PC-3 (cell line): Measurements from ENCODE around the gene OMG. TPM values are rescaled to one million over a fixed set of nuclear protein-coding genes. Genes with fewer than 3 reads are reported as not detected.

Experiments used
- ATAC-seq: fragments of 200-7000 bp; cut with Tn5 transposase; 2 replicates; pipeline ENCODE4 v1.9.1; 2020; ENCODE audit warnings: mild to moderate bottlenecking, moderate library complexity
- BruUV-seq: library from RNA; stranded (reverse); fragments of 400-500 nt; replicated peaks from 2 replicates; lab custom pipeline; 2021; lab: Mats Ljungman, UMichigan
- CTCF ChIA-PET: fragments of 300-600 bp; sonication (Branson Sonifier 250); formaldehyde crosslinking; loops from one replicate; lab custom pipeline; 2022; ENCODE audit warnings: antibody characterized with exemption; lab: Charles Lee
- POLR2A ChIA-PET: fragments of 300-600 bp; sonication (Branson Sonifier 250); formaldehyde crosslinking; loops from one replicate; lab custom pipeline; 2022; ENCODE audit warnings: antibody characterized with exemption; ENCODE audit not compliant: unreplicated experiment; lab: Charles Lee
- DNase-seq: peaks from one replicate; pipeline ENCODE4 v3.0.0-alpha.2; 2015
- H2AFZ ChIP-seq: fragments of 300-600 bp; sonication (generic); 2 replicates; pipeline ENCODE4 v1.6.0; 2016; ENCODE audit warnings: antibody characterized with exemption, low read length
- H3F3A ChIP-seq: fragments of 300-600 bp; sonication (generic); one replicate; pipeline ENCODE4 v1.6.0; 2017; ENCODE audit warnings: antibody characterized with exemption, low read length, control low read depth, mild to moderate bottlenecking; ENCODE audit not compliant: unreplicated experiment
- H3K27ac ChIP-seq: fragments of 300-600 bp; sonication (generic); 2 replicates; pipeline ENCODE4 v1.5.1; 2016; ENCODE audit warnings: mild to moderate bottlenecking, low read length
- H3K27me3 ChIP-seq: fragments of 300-600 bp; sonication (generic); 2 replicates; pipeline ENCODE4 v1.6.1; 2016; ENCODE audit warnings: low read length, mixed read lengths
- H3K36me3 ChIP-seq: fragments of 300-600 bp; sonication (generic); 2 replicates; pipeline ENCODE4 v1.6.1; 2016; ENCODE audit warnings: low read depth, mixed run types, low read length, mixed read lengths
- H3K4me1 ChIP-seq: fragments of 300-600 bp; sonication (generic); 2 replicates; pipeline ENCODE4 v1.5.1; 2016; ENCODE audit warnings: low read length; ENCODE audit not compliant: insufficient read depth
- H3K4me2 ChIP-seq: fragments of 300-600 bp; sonication (generic); 2 replicates; pipeline ENCODE4 v1.6.0; 2016; ENCODE audit warnings: low read length
- H3K4me3 ChIP-seq: fragments of 300-600 bp; sonication (generic); 2 replicates; pipeline ENCODE4 v1.5.1; 2016; ENCODE audit warnings: mild to moderate bottlenecking, low read length, mixed read lengths
- H3K79me2 ChIP-seq: fragments of 300-600 bp; sonication (generic); 2 replicates; pipeline ENCODE4 v1.6.1; 2017; ENCODE audit warnings: low read length, mixed read lengths
- H3K9ac ChIP-seq: fragments of 300-600 bp; sonication (generic); 2 replicates; pipeline ENCODE4 v1.6.0; 2016; ENCODE audit warnings: mild to moderate bottlenecking, low read length
- H3K9me2 ChIP-seq: fragments of 300-600 bp; sonication (generic); replicated peaks from 2 replicates; pipeline ENCODE4 v1.6.1; 2016; ENCODE audit warnings: mixed run types, low read length, mixed read lengths
- H3K9me3 ChIP-seq: fragments of 300-600 bp; sonication (generic); 2 replicates; pipeline ENCODE4 v1.6.1; 2016; ENCODE audit warnings: low read length, mixed read lengths
- H4K20me1 ChIP-seq: fragments of 300-600 bp; sonication (generic); 2 replicates; pipeline ENCODE4 v1.6.1; 2016; ENCODE audit warnings: low read length, mixed read lengths
- CTCF ChIP-seq: fragments of 300-600 bp; sonication (generic); conservative IDR thresholded peaks from 2 replicates; pipeline ENCODE4 v1.5.1; 2017; ENCODE audit warnings: antibody characterized with exemption, low read depth, mild to moderate bottlenecking, low read length
- EZH2 ChIP-seq: fragments of 300-600 bp; sonication (generic); IDR thresholded peaks from one replicate; pipeline ENCODE4 v1.6.1; 2017; ENCODE audit warnings: antibody characterized with exemption, mild to moderate bottlenecking, low read length; ENCODE audit not compliant: unreplicated experiment
- EZH2phosphoT487 ChIP-seq: fragments of 300-600 bp; sonication (generic); IDR thresholded peaks from 2 replicates; pipeline ENCODE4 v1.6.1; 2018; ENCODE audit warnings: mild to moderate bottlenecking, antibody characterized with exemption, low read length, borderline replicate concordance
- intact Hi-C: fragments of 100-400 bp; cut with micrococcal nuclease; formaldehyde crosslinking; loops from 2 replicates; pipeline ENCODE4 v1.9.0; 2023
- total RNA-seq: library from RNA; depleted of rRNA; stranded (reverse); fragments of >200 nt; gene quantifications from 2 replicates; pipeline ENCODE4 v1.2.3, GENCODE V29; 2014

OMG gene
- total RNA-seq, 1 experiment from 2014 or later = not detected

- Histone ChIP-seq H3K9ac (no peak overlapping the region), H3K4me1 (peaks cover 14% of the 10 kb centered on the region), H3K4me3 (no peak overlapping the region), H3K4me2 (no peak overlapping the region), H3K27ac (no peak overlapping the region), H3K27me3 (no peaks in the 10 kb centered on the region), H3K79me2 (no peaks in the 10 kb centered on the region), H3K36me3 (no peaks in the 10 kb centered on the region), H3F3A (no peaks in the 10 kb centered on the region), H2AFZ (no peak overlapping the region), H4K20me1 (no peaks in the 10 kb centered on the region), H3K9me2 (no peaks in the 10 kb centered on the region), H3K9me3 (no peaks in the 10 kb centered on the region)
- ChIA-PET POLR2A (no interaction called here), CTCF (no interaction called here)
- TF ChIP-seq EZH2phosphoT487 (no peak), CTCF (no peak), EZH2 (no peak)
- DNase-seq (no peak), ATAC-seq (no peak)
- BruUV-seq = no TSS peak
- intact Hi-C loops = no loop called here
Observed at GRCh38 chr17:31286587-31286986, 10.5 kb downstream of the OMG start.

GRCh38 chr17:31283841-31284240 is 13.2 kb downstream of the OMG start:
- no peaks in the 10 kb centered on the region for H3F3A ChIP-seq
- intact Hi-C loops = no loop called here
- H3K36me3 ChIP-seq = no peaks in the 10 kb centered on the region
- no peaks in the 10 kb centered on the region for H3K9me3 ChIP-seq
- ChIA-PET POLR2A (no interaction called here), CTCF (no interaction called here)
- TF ChIP-seq CTCF = no peak
- no peak for TF ChIP-seq EZH2
- no peak for TF ChIP-seq EZH2phosphoT487
- no peaks in the 10 kb centered on the region for H3K79me2 ChIP-seq
- no peak overlapping the region for H3K4me2 ChIP-seq
- no TSS peak for BruUV-seq
- DNase-seq = no peak
- no peaks in the 10 kb centered on the region for H3K27me3 ChIP-seq
- ATAC-seq = no peak
- no peak overlapping the region for H3K4me3 ChIP-seq
- no peak overlapping the region for H2AFZ ChIP-seq
- no peak overlapping the region for H3K9ac ChIP-seq
- no peaks in the 10 kb centered on the region for H3K9me2 ChIP-seq
- no peaks in the 10 kb centered on the region for H3K4me1 ChIP-seq
- no peak overlapping the region for H3K27ac ChIP-seq
- no peaks in the 10 kb centered on the region for H4K20me1 ChIP-seq

- BruUV-seq = no TSS peak
- ATAC-seq = no peak
Observed at GRCh38 chr17:31281061-31281460, 16.0 kb downstream of the OMG start.

More at GRCh38 chr17:31281061-31281460, 16.0 kb downstream of the OMG start:
- H3K4me1 ChIP-seq = no peaks in the 10 kb centered on the region
- no peak for DNase-seq
- H3K36me3 ChIP-seq = no peaks in the 10 kb centered on the region
- no peak overlapping the region for H2AFZ ChIP-seq
- H3K27me3 ChIP-seq = no peaks in the 10 kb centered on the region
- ChIA-PET POLR2A (no interaction called here), CTCF (no interaction called here)
- H3K4me2 ChIP-seq = no peak overlapping the region
- H3K79me2 ChIP-seq = no peaks in the 10 kb centered on the region
- no peaks in the 10 kb centered on the region for H3F3A ChIP-seq
- no peaks in the 10 kb centered on the region for H3K9me2 ChIP-seq
- H4K20me1 ChIP-seq = no peaks in the 10 kb centered on the region
- H3K4me3 ChIP-seq = no peak overlapping the region
- no peak overlapping the region for H3K27ac ChIP-seq
- no peaks in the 10 kb centered on the region for H3K9me3 ChIP-seq
- intact Hi-C loops = no loop called here
- TF ChIP-seq CTCF (no peak), EZH2phosphoT487 (no peak), EZH2 (no peak)
- H3K9ac ChIP-seq = no peak overlapping the region
